ENCODE data around the gene DPH2. TPM values are rescaled to one million over a fixed set of nuclear protein-coding genes. Genes with fewer than 3 reads are reported as not detected.
A peak's percentile ranks its signal among the peaks of the same experiment; 100 is the strongest.

Gene DPH2, protein sequence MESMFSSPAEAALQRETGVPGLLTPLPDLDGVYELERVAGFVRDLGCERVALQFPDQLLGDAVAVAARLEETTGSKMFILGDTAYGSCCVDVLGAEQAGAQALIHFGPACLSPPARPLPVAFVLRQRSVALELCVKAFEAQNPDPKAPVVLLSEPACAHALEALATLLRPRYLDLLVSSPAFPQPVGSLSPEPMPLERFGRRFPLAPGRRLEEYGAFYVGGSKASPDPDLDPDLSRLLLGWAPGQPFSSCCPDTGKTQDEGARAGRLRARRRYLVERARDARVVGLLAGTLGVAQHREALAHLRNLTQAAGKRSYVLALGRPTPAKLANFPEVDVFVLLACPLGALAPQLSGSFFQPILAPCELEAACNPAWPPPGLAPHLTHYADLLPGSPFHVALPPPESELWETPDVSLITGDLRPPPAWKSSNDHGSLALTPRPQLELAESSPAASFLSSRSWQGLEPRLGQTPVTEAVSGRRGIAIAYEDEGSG
- total RNA-seq (10 to 100 TPM; 10.3 to 12.0 TPM), total RNA-seq (17.1 to 190 (median 38.6) reads per million in 172 experiments)
- 22.8 TPM for polyA plus RNA-seq (2013, experiment 1 of 2)
- polyA plus RNA-seq (2013, experiment 2 of 2): 24.7 TPM

DNA sequence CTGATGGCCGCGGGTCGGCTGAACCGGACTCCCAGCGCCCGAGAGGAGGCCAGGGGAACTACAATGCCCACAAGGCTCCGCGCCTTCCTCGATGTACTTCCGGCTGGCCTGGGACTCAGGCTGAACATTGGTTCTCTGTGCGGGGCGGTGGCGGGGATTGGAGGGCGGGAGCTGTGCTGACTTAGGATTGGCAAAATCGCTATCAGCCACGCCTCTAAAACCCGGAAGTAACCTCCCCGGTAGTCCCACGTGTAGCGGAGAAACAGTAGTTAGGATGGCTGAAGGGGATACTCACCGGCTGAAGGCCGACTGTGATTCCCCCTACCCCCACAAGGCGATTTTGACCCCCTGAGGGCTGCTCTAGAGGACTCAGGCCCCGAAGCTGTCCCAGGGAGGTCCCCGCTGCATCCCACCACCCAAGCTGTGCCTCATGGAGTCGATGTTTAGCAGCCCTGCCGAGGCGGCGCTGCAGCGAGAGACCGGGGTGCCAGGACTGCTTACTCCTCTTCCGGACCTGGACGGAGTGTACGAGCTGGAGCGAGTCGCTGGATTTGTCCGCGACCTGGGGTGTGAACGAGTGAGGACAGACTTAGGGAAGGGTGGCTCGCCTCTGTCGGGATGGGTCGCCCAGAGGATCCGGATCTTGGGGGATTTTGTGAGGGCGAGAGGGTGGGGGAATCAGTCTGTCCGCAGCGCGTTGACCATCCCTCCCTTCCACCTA, at the start of gene DPH2:
Gene DPH2 (plus strand): TSS at position 265 of the 721 bp plus-strand sequence. CDS start 166 bp downstream, at position 431.
- peak within 1 kb of the TSS; percentile 74 for H3K27ac Mint-ChIP-seq
- POLR2A ChIA-PET: interaction anchor here (0.6 to 1.4 kb wide), 5 partner anchors 19 to 243 kb away, joined by 3 to 7 read pairs (median 4); partner anchors contain the start of genes DMAP1 and IPO13
- H3K4me3 Mint-ChIP-seq: peak within 1 kb of the TSS; percentile 90
- no peaks in the 10 kb centered on the region for H3K9me3 Mint-ChIP-seq
- Histone ChIP-seq H3K4me1 (ENCODE audit: insufficient read depth, low read length) (peaks cover 35% of the 10 kb centered on the region), H3K36me3 (ENCODE audit: insufficient read depth, low read length) (peaks cover 15% of the 10 kb centered on the region), H3K27me3 (ENCODE audit: control insufficient read depth in 1 of 2, insufficient read depth in 2 of 2, low read length in 2 of 2) (no peaks in the 10 kb centered on the region), H3K27ac (ENCODE audit: low read depth in 1 of 2, low read length in 2 of 2) (peak within 1 kb of the TSS; percentile 3 to 39), H3K9me3 (ENCODE audit: control insufficient read depth in 1 of 2, insufficient read depth in 1 of 2, low read length in 2 of 2) (no peaks in the 10 kb centered on the region), H3K4me3 (ENCODE audit: low read length) (peak within 1 kb of the TSS; percentile 87)
- peaks cover 20% of the 10 kb centered on the region for H3K36me3 Mint-ChIP-seq (ENCODE audit: low read depth)
- CTCF ChIA-PET: interaction anchor here (1.6 kb wide), 1 partner anchor 23 kb away, joined by 4 read pairs; the partner anchor contains the start of gene IPO13
- H3K27me3 Mint-ChIP-seq: no peaks in the 10 kb centered on the region
- TF ChIP-seq, protein P1, sequence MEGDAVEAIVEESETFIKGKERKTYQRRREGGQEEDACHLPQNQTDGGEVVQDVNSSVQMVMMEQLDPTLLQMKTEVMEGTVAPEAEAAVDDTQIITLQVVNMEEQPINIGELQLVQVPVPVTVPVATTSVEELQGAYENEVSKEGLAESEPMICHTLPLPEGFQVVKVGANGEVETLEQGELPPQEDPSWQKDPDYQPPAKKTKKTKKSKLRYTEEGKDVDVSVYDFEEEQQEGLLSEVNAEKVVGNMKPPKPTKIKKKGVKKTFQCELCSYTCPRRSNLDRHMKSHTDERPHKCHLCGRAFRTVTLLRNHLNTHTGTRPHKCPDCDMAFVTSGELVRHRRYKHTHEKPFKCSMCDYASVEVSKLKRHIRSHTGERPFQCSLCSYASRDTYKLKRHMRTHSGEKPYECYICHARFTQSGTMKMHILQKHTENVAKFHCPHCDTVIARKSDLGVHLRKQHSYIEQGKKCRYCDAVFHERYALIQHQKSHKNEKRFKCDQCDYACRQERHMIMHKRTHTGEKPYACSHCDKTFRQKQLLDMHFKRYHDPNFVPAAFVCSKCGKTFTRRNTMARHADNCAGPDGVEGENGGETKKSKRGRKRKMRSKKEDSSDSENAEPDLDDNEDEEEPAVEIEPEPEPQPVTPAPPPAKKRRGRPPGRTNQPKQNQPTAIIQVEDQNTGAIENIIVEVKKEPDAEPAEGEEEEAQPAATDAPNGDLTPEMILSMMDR (IDR thresholded peaks at IDR 0.05): no peak
- DNase-seq: peak; percentile 88 to 98 (median 94)
- peak; percentile 87 for ATAC-seq (ENCODE audit: poor library complexity)
- intact Hi-C loops (cut with DNase I, micrococcal nuclease): loop anchor here (1.0 to 10.0 kb wide), 4 partner anchors 24 to 795 kb away; partner anchors contain the start of genes CDC20 (in 1 of the 2), CFAP57 (in 1 of the 2), EBNA1BP2 (in 1 of the 2) and ERI3 (in 1 of the 2)
- peaks cover 40% of the 10 kb centered on the region for H3K4me1 Mint-ChIP-seq (ENCODE audit: low read depth)

DNA sequence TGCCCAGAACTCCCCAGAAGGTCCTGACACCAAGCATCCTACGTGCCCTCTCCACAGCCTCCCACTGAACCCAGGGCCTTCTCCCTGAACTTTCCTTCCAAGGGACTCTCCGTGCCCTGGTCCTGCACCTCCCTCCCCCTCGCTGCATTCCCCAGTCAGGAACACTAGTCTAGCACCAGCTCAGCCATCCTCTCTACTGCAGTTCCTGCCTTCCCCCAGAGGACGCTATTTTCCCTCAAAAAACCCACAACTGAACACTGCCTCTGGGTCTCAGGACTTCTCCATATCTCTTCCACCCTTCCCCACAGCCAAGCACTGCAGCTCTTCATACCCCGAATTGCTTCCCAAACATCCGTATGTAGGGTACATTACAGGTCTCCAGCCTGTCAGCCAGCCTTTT, 48.8 kb upstream of the DPH2 start:
- ATAC-seq (ENCODE audit: poor library complexity): no peak
- TF ChIP-seq, protein P1 (IDR thresholded peaks at IDR 0.05): no peak
- no peaks in the 10 kb centered on the region for H3K27me3 ChIP-seq (ENCODE audit: control insufficient read depth in 1 of 2, insufficient read depth in 2 of 2, low read length in 2 of 2)
- no peaks in the 10 kb centered on the region for H3K9me3 ChIP-seq (ENCODE audit: control insufficient read depth in 1 of 2, insufficient read depth in 1 of 2, low read length in 2 of 2)
- ChIA-PET POLR2A (no interaction called here), CTCF (no interaction called here)
- Mint-ChIP-seq H3K27ac (no peak overlapping the region), H3K4me1 (ENCODE audit: low read depth) (no peaks in the 10 kb centered on the region), H3K36me3 (ENCODE audit: low read depth) (peaks cover 17% of the 10 kb centered on the region), H3K9me3 (no peaks in the 10 kb centered on the region), H3K4me3 (no peak overlapping the region), H3K27me3 (no peaks in the 10 kb centered on the region)
- intact Hi-C loops (cut with DNase I, micrococcal nuclease): no loop called here
- H3K27ac ChIP-seq (ENCODE audit: low read depth in 1 of 2, low read length in 2 of 2): no peak overlapping the region
- H3K4me3 ChIP-seq (ENCODE audit: low read length): no peak overlapping the region
- DNase-seq: no peak
- no peaks in the 10 kb centered on the region for H3K4me1 ChIP-seq (ENCODE audit: insufficient read depth, low read length)
- peaks cover 4% of the 10 kb centered on the region for H3K36me3 ChIP-seq (ENCODE audit: insufficient read depth, low read length)

DNA sequence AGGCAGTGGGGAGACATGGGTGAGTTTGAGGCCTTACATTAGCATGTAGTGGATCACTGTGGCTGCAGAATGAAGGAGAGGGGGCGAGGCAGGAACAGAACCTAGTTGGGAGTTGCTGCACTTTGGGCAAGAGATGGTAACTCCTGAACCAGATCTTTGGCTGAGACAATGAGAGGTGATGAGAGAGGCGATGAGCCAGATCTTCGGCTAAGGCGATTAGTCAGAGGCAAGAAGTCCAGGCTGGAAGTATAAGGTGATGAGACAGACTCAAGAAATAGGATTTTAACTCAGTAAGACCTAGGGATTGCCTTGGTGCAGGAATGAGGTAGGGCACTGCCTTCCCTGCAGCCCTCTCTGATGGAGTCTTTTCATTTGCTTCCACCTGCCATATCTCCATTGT, 45.3 kb upstream of the DPH2 start:
- no peaks in the 10 kb centered on the region for H3K4me1 Mint-ChIP-seq (ENCODE audit: low read depth)
- ATAC-seq (ENCODE audit: poor library complexity): no peak
- no peaks in the 10 kb centered on the region for H3K27me3 ChIP-seq (ENCODE audit: control insufficient read depth in 1 of 2, insufficient read depth in 2 of 2, low read length in 2 of 2)
- ChIA-PET CTCF (interaction anchor here (1.7 kb wide), 1 partner anchor 10 kb away, joined by 5 read pairs; no protein-coding TSS in a partner anchor), POLR2A (no interaction called here)
- no peaks in the 10 kb centered on the region for H3K4me1 ChIP-seq (ENCODE audit: insufficient read depth, low read length)
- H3K36me3 ChIP-seq (ENCODE audit: insufficient read depth, low read length): peaks cover 4% of the 10 kb centered on the region
- no peak for DNase-seq
- H3K27ac Mint-ChIP-seq: no peak overlapping the region
- no peaks in the 10 kb centered on the region for H3K9me3 ChIP-seq (ENCODE audit: control insufficient read depth in 1 of 2, insufficient read depth in 1 of 2, low read length in 2 of 2)
- no peaks in the 10 kb centered on the region for H3K27me3 Mint-ChIP-seq
- no peak overlapping the region for H3K4me3 Mint-ChIP-seq
- intact Hi-C loops (cut with DNase I, micrococcal nuclease): no loop called here
- TF ChIP-seq, protein P1 (IDR thresholded peaks at IDR 0.05): no peak
- no peak overlapping the region for H3K27ac ChIP-seq (ENCODE audit: low read depth in 1 of 2, low read length in 2 of 2)
- no peak overlapping the region for H3K4me3 ChIP-seq (ENCODE audit: low read length)
- H3K36me3 Mint-ChIP-seq (ENCODE audit: low read depth): peaks cover 15% of the 10 kb centered on the region
- H3K9me3 Mint-ChIP-seq: no peaks in the 10 kb centered on the region

Data from CD4-positive, alpha-beta T cell (primary cell).